Liver (tissue), 9 donors: Measurements from ENCODE around the gene ATP10A. TPM values are rescaled to one million over a fixed set of nuclear protein-coding genes. Genes with fewer than 3 reads are reported as not detected.

Experiments
- DNase-seq: peaks from one replicate; pipeline ENCODE4 v3.0.0-alpha.2; 2017; ENCODE audit warnings: low spot score
- H3K27ac ChIP-seq, 2 donors: one replicate each; pipeline ENCODE4 v1.7.0; 2013; ENCODE audit warnings: inconsistent platforms in 2 of 2, low read length in 2 of 2, control low read depth in 1 of 2, low read depth in 1 of 2, mild to moderate bottlenecking in 1 of 2
- H3K27me3 ChIP-seq, 4 donors: one replicate each; pipeline versions ENCODE4 v1.6.1 to v1.7.0; 2013; ENCODE audit warnings: low read length in 3 of 4, inconsistent platforms in 1 of 4, mild to moderate bottlenecking in 1 of 4, moderate library complexity in 1 of 4; ENCODE audit not compliant: control insufficient read depth in 4 of 4, insufficient read depth in 4 of 4
- H3K36me3 ChIP-seq, 4 donors: one replicate each; pipeline versions ENCODE4 v1.6.1 to v1.7.0; 2013; ENCODE audit warnings: low read length in 3 of 4, mild to moderate bottlenecking in 3 of 4, low read depth in 1 of 4, moderate library complexity in 1 of 4; ENCODE audit not compliant: control insufficient read depth in 4 of 4, insufficient read depth in 3 of 4
- H3K4me1 ChIP-seq, 4 donors: one replicate each; pipeline versions ENCODE4 v1.6.1 to v1.7.0; 2013; ENCODE audit warnings: low read length in 3 of 4, mild to moderate bottlenecking in 3 of 4, moderate library complexity in 1 of 4; ENCODE audit not compliant: control insufficient read depth in 4 of 4, insufficient read depth in 4 of 4
- H3K4me3 ChIP-seq, 3 donors: one replicate each; pipeline versions ENCODE4 v1.6.1 to v1.7.0; 2013; ENCODE audit warnings: low read length in 3 of 3, control low read depth in 1 of 3, low read depth in 1 of 3, mild to moderate bottlenecking in 1 of 3
- H3K9ac ChIP-seq, 2 donors: one replicate each; pipeline ENCODE4 v1.7.0; 2013; ENCODE audit warnings: low read length in 2 of 2, mild to moderate bottlenecking in 2 of 2, moderate library complexity in 2 of 2, control low read depth in 1 of 2, low read depth in 1 of 2
- H3K9me3 ChIP-seq, 4 donors: one replicate each; pipeline versions ENCODE4 v1.6.1 to v1.7.0; 2013; ENCODE audit warnings: low read length in 3 of 4; ENCODE audit not compliant: control insufficient read depth in 4 of 4
- EGR1 ChIP-seq, 2 donors: IDR thresholded peaks; 2 replicates each; pipeline ENCODE4 v1.6.1; 2016 to 2018; ENCODE audit warnings: antibody characterized with exemption in 2 of 2, low read depth in 2 of 2
- FOXA1 ChIP-seq: IDR thresholded peaks from 2 replicates; pipeline ENCODE4 v1.6.1; 2016; ENCODE audit warnings: antibody characterized with exemption
- FOXA2 ChIP-seq: IDR thresholded peaks from 2 replicates; pipeline ENCODE4 v1.6.1; 2016; ENCODE audit warnings: antibody characterized with exemption
- GABPA ChIP-seq, 2 donors: IDR thresholded peaks in 1 of 2; conservative IDR thresholded peaks in 1 of 2; 2 replicates each; pipeline ENCODE4 v1.6.1; 2016; ENCODE audit warnings: antibody characterized with exemption in 2 of 2, mild to moderate bottlenecking in 1 of 2, moderate library complexity in 1 of 2
- HNF4A ChIP-seq, 2 donors: conservative IDR thresholded peaks; 2 replicates each; pipeline ENCODE4 v1.6.1; 2016; ENCODE audit warnings: antibody characterized with exemption in 2 of 2, mild to moderate bottlenecking in 2 of 2
- HNF4G ChIP-seq: IDR thresholded peaks from 2 replicates; pipeline ENCODE4 v1.6.1; 2016; ENCODE audit warnings: antibody characterized with exemption
- JUND ChIP-seq, 2 donors: IDR thresholded peaks; 2 replicates each; pipeline ENCODE4 v1.6.1; 2016; ENCODE audit warnings: antibody characterized with exemption in 2 of 2
- NR2F2 ChIP-seq: IDR thresholded peaks from 2 replicates; pipeline ENCODE4 v1.6.1; 2016; ENCODE audit warnings: antibody characterized with exemption
- RAD21 ChIP-seq, 2 donors: IDR thresholded peaks; 2 replicates each; pipeline ENCODE4 v1.6.1; 2016; ENCODE audit warnings: antibody characterized with exemption in 2 of 2, mild to moderate bottlenecking in 2 of 2
- RXRA ChIP-seq, 2 donors: IDR thresholded peaks; 2 replicates each; pipeline ENCODE4 v1.6.1; 2017 to 2018; ENCODE audit warnings: antibody characterized with exemption in 2 of 2, mild to moderate bottlenecking in 1 of 2
- SP1 ChIP-seq: IDR thresholded peaks from 2 replicates; pipeline ENCODE4 v1.6.1; 2018; ENCODE audit warnings: antibody characterized with exemption, mild to moderate bottlenecking
- TAF1 ChIP-seq: conservative IDR thresholded peaks from 2 replicates; pipeline ENCODE4 v1.6.1; 2016; ENCODE audit warnings: antibody characterized with exemption, mild to moderate bottlenecking
- YY1 ChIP-seq: IDR thresholded peaks from 2 replicates; pipeline ENCODE4 v1.6.1; 2016; ENCODE audit warnings: antibody characterized with exemption, mild to moderate bottlenecking
- WGBS: extraction: QIAGEN DNeasy Blood & Tissue Kit; methylation state at CpG from one replicate; pipeline ENCODE4 v1.1.7; 2013; 5-methylcytosine and 5-hydroxymethylcytosine counted together
- polyA plus RNA-seq, 2 donors: library from polyadenylated mRNA; stranded (reverse) in 1 of 2; unstranded in 1 of 2; fragments of 200-250 nt in 1 of 2; fragments of >200 nt in 1 of 2; fragmentation: Nextera tagmentation in 1 of 2; extraction: Ambion mirVana in 1 of 2; gene quantifications; one replicate each; pipeline versions ENCODE4 v1.2.1 to v1.2.3, GENCODE V29; 2013 to 2015
- total RNA-seq, 2 donors: library from RNA; depleted of rRNA; stranded (reverse); fragments of >200 nt; gene quantifications; one replicate each; pipeline ENCODE4 v1.2.3, GENCODE V29; 2014
- TF ChIP-seq, protein P1 (sequence below): IDR thresholded peaks from 2 replicates; pipeline ENCODE4 v1.6.1; 2016; ENCODE audit warnings: antibody characterized with exemption, mild to moderate bottlenecking
- TF ChIP-seq, protein P2 (sequence below): IDR thresholded peaks from 2 replicates; pipeline ENCODE4 v1.6.1; 2016; ENCODE audit warnings: antibody characterized with exemption
- TF ChIP-seq, protein P3 (sequence below): IDR thresholded peaks from 2 replicates; pipeline ENCODE4 v1.6.1; 2016; ENCODE audit warnings: antibody characterized with exemption
- TF ChIP-seq, protein P4 (sequence below): fragments of 150-350 bp; IDR thresholded peaks from 2 replicates; pipeline ENCODE4 v1.5.1; 2017; ENCODE audit warnings: improper control_type of control experiment, low read depth, low read length; ENCODE audit not compliant: missing input control
- TF ChIP-seq, protein P5 (sequence below): IDR thresholded peaks from 2 replicates; pipeline ENCODE4 v1.6.1; 2016; ENCODE audit warnings: antibody characterized with exemption
- donor health status: healthy.
- donor health status: healthy.
- donor health status: healthy.
- donor health status: healthy.
- donor health status: healthy.

ATP10A gene
- total and polyA plus RNA-seq, 4 donors, result 0.22 to 1.8 (median 0.39) TPM

DNA sequence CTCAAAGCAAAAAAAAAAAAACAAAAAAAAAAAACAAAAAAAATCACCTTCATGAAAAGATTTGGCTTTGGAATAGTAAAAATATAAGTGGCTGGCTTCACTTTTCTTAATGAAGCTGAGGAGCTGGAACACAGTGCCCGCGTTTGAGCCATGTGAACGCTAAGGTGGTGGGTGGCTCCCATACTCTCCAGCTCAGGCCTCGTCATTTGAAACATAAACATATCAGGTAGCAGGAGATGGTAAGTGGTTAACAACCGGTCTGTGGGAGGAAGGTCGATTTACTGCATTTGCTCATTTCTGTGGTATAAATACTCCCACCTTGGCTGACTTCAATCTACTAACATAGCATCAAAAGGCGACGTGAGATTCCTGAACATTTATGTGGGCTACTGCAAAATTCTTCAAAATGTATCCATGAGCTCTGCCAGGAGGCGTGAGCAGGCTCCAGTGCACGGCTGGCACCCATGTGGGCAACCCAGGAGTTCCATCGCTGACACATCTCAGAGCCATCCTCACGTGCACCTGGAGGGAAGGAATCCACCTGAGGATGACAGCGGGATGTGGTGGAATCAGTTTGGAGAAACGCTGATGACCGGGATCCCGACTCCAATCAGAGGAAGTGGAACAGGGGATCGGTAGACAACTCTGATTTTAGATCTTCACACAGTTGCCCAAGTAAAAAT, 157.6 kb downstream of the ATP10A start:
- H3K4me1 ChIP-seq, result no peaks in the 10 kb centered on the region
- H3K36me3 ChIP-seq, result no peaks in the 10 kb centered on the region
- H3K9ac ChIP-seq, result no peak overlapping the region
- H3K27me3 ChIP-seq, result peaks cover 0 to 4% (median 0%) of the 10 kb centered on the region in 4 donors
- no peak for DNase-seq
- 92% methylated on average over 17 of the region's 17 CpGs for WGBS
- no peaks in the 10 kb centered on the region for H3K9me3 ChIP-seq
- H3K27ac ChIP-seq, result no peak overlapping the region
- H3K4me3 ChIP-seq, result no peak overlapping the region
- TF ChIP-seq SP1 (no peak), NR2F2 (no peak), JUND (IDR thresholded peaks at IDR 0.05) (no peak), FOXA2 (no peak), TAF1 (no peak), HNF4A (conservative IDR thresholded peaks at IDR 0.05) (no peak), YY1 (no peak), HNF4G (no peak), RAD21 (IDR thresholded peaks at IDR 0.05) (no peak), RXRA (IDR thresholded peaks at IDR 0.05) (no peak), GABPA (IDR thresholded peaks at IDR 0.05 in 1 of 2, conservative IDR thresholded peaks at IDR 0.05 in 1 of 2) (no peak), FOXA1 (no peak), EGR1 (IDR thresholded peaks at IDR 0.05; ENCODE audit: low read depth in 2 of 2) (no peak)
- TF ChIP-seq, protein P1, sequence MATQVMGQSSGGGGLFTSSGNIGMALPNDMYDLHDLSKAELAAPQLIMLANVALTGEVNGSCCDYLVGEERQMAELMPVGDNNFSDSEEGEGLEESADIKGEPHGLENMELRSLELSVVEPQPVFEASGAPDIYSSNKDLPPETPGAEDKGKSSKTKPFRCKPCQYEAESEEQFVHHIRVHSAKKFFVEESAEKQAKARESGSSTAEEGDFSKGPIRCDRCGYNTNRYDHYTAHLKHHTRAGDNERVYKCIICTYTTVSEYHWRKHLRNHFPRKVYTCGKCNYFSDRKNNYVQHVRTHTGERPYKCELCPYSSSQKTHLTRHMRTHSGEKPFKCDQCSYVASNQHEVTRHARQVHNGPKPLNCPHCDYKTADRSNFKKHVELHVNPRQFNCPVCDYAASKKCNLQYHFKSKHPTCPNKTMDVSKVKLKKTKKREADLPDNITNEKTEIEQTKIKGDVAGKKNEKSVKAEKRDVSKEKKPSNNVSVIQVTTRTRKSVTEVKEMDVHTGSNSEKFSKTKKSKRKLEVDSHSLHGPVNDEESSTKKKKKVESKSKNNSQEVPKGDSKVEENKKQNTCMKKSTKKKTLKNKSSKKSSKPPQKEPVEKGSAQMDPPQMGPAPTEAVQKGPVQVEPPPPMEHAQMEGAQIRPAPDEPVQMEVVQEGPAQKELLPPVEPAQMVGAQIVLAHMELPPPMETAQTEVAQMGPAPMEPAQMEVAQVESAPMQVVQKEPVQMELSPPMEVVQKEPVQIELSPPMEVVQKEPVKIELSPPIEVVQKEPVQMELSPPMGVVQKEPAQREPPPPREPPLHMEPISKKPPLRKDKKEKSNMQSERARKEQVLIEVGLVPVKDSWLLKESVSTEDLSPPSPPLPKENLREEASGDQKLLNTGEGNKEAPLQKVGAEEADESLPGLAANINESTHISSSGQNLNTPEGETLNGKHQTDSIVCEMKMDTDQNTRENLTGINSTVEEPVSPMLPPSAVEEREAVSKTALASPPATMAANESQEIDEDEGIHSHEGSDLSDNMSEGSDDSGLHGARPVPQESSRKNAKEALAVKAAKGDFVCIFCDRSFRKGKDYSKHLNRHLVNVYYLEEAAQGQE, result no peak
- TF ChIP-seq, protein P2, sequence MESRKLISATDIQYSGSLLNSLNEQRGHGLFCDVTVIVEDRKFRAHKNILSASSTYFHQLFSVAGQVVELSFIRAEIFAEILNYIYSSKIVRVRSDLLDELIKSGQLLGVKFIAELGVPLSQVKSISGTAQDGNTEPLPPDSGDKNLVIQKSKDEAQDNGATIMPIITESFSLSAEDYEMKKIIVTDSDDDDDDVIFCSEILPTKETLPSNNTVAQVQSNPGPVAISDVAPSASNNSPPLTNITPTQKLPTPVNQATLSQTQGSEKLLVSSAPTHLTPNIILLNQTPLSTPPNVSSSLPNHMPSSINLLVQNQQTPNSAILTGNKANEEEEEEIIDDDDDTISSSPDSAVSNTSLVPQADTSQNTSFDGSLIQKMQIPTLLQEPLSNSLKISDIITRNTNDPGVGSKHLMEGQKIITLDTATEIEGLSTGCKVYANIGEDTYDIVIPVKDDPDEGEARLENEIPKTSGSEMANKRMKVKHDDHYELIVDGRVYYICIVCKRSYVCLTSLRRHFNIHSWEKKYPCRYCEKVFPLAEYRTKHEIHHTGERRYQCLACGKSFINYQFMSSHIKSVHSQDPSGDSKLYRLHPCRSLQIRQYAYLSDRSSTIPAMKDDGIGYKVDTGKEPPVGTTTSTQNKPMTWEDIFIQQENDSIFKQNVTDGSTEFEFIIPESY, result no peak
- TF ChIP-seq, protein P3, sequence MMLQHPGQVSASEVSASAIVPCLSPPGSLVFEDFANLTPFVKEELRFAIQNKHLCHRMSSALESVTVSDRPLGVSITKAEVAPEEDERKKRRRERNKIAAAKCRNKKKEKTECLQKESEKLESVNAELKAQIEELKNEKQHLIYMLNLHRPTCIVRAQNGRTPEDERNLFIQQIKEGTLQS, result no peak
- TF ChIP-seq, protein P4, sequence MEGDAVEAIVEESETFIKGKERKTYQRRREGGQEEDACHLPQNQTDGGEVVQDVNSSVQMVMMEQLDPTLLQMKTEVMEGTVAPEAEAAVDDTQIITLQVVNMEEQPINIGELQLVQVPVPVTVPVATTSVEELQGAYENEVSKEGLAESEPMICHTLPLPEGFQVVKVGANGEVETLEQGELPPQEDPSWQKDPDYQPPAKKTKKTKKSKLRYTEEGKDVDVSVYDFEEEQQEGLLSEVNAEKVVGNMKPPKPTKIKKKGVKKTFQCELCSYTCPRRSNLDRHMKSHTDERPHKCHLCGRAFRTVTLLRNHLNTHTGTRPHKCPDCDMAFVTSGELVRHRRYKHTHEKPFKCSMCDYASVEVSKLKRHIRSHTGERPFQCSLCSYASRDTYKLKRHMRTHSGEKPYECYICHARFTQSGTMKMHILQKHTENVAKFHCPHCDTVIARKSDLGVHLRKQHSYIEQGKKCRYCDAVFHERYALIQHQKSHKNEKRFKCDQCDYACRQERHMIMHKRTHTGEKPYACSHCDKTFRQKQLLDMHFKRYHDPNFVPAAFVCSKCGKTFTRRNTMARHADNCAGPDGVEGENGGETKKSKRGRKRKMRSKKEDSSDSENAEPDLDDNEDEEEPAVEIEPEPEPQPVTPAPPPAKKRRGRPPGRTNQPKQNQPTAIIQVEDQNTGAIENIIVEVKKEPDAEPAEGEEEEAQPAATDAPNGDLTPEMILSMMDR, result no peak
- TF ChIP-seq, protein P5, sequence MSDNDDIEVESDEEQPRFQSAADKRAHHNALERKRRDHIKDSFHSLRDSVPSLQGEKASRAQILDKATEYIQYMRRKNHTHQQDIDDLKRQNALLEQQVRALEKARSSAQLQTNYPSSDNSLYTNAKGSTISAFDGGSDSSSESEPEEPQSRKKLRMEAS, result no peak
